SHP77 (cell line): ENCODE measurements around the gene PRKCA.
"Not testable (repeated sequence)": the region's sequence is repeated elsewhere in the genome, so short reads cannot be mapped to it uniquely, and the experiment has no call there.

Experiments
- DNase-seq, 2 experiments: peaks; one replicate each; lab custom pipeline; 2025; lab: John Stamatoyannopoulos, UW

Gene PRKCA

DNA sequence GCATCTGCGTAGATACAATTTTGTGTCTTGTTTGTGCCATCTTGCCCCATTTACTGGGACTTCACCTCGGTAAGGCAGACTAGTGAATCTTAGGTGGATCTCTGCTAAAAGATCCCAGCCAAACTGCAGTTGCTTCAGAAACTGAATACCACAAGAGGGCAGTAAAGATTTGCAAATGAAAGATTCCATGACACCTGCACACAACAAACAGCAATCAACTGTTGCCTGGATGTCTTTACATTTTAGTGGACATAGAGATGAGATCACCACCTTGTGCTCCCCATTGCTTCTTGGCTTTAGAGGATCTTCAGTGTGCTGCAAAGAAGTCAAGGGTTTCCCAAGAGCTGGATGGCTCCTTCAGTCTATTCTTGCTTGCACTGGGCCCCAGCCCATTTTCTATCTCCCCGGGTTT, 413.3 kb downstream of the PRKCA start:
- DNase-seq, result peak; percentile 72 to 77

DNA sequence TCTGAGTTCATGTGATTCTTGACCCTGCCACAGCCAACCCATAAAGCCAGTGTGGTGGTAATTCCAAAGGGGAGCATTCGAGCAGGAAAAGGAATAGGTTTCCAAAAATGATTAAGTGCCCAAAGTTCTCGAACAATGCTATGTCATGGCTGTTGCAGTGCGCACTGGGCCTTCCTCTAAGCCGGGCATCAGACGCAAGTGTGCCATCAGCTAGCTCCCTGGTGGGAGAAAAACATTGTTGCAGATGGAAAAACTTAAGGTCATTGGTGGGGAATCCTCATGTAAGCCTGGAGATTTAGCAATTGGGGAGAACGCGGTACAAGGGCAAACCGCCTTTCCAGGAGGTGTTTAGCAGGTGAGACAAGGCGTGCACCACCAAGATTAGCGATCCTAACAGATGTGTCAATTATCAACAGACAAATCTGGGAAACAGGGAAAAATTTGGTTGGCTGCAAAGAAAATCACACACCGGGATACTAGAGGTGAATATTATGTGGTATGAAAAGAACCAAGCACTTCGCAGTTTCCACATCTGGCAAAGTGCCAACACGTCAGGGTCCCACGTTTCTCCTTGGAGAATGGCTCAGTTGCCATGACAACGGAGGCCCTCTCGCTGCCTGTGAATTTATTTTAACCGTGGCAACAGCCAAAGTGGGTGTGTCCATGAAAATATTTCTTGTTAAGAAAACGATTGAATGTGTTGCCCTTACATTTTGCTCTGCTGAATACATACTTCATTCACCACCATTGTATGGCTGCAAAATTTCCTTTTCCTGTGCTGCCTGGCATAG, 414.0 kb downstream of the PRKCA start:
- no peak for DNase-seq

DNA sequence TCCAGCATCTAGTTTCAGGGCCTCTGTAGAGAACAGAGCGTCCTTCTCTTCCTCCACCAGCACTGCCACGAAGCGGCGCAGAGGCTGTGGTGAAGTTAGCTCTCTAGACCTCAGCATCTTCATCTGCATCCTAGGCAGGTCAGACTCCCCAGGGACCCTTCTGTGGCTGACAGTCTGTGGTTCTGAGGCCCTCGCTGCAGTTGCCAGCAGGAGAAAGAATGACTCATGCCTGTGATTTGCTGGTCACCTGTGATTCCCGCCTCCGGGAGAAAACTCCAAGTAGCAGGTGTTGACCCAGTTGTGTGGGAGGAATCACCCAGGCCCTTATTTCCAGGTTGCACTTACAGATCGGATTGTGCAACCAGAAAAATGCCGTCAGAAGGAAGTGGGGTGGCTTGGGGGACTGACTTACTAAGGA, 415.2 kb downstream of the PRKCA start:
- DNase-seq, result no peak

DNA sequence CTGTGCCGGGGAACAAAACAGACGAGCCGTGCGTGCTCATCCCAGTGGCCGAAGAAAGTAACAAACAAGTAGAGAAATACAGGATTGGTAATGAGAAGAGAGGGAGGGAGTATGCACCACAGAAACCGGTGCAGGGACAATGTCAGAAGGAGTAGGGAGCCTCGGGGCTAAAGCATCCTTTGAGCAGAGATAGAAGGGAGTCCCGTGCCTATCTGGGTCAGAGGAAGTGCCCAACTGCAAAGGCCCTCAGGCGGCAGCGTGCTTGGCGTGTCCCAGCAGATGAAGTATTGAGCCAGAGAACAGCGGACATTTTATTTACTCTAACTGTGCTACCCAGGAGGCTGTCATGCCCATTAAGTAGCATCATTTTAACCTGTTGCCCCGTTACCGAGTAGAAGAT, 417.6 kb downstream of the PRKCA start:
- DNase-seq, result no peak

- no peak for DNase-seq
Observed at GRCh38 chr17:66720567-66720966, 418.2 kb downstream of the PRKCA start.

GRCh38 chr17:66722341-66722740, 419.9 kb downstream of the PRKCA start:
- no peak for DNase-seq

DNA sequence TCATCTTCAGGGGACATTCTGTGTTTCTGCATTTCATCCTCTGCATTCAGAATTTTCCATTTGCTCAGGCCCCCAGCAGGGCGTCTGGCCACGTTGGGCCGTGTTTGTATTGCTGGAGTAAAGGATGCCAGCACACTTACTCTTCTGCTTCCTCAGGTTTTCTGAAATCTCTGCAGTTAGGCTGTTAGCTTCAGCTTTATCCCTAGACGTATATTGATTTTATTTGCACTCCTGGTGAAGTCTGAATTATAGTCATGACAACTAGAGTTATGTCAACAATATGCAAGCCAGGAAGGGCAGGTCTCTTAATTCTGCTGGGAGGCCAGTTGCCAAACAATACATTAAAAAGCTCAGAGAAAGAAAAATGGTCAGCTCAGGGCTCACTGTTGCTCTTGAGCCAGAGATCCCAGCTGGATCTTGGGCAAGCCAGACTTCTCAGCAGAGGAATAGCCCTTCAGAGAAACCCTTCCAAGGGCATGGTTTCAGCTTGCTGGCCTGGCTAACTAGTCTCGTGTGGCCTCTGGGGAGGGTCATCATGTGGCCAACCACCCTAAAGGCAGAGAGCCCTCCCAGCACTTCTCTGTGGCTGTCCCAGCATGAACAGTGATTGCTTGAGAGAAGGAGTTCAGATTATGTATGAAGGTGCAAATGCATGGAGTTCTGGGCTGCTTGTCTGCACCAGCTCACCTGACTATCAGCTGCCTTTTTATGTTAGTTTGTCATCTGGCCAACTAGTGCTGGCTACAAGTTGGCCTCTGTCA, 422.3 kb downstream of the PRKCA start:
- DNase-seq, result no peak

DNA sequence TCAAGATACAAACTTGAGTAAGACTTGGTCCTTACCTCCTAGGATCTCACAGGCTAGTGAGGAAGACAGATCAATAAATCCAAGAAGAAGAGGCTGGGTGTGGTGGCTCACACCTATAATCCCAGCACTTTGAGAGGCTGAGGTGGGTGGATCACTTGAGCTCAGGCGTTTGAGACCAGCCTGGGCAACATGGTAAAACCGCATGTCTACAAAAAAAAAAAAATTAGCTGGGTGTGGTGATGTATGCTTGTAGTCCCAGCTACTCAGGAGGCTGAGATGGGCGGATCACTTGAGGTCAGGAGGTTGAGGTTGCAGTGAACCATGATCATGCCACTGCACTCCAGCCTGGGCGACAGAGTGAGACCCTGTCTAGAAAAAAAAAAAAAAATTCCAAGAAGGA, 423.0 kb downstream of the PRKCA start:
- DNase-seq, result not testable (repeated sequence)

DNA sequence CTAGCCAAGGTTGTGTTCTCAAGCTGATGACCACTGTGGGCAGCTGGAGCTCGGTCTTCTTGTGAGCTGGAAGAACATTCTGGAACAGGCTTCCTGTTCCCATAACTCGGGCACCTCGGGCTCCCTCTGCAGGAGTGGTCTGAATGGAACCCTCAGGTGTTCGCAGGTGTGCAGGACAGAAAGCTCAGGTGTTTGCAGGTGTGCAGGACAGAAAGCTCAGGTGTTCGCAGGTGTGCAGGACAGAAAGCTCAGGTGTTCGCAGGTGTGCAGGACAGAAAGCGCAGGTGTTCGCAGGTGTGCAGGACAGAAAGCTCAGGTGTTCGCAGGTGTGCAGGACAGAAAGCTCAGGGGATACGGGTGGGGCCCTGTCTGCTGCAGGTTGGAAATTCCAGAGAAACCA, 423.5 kb downstream of the PRKCA start:
- DNase-seq, result no peak

DNA sequence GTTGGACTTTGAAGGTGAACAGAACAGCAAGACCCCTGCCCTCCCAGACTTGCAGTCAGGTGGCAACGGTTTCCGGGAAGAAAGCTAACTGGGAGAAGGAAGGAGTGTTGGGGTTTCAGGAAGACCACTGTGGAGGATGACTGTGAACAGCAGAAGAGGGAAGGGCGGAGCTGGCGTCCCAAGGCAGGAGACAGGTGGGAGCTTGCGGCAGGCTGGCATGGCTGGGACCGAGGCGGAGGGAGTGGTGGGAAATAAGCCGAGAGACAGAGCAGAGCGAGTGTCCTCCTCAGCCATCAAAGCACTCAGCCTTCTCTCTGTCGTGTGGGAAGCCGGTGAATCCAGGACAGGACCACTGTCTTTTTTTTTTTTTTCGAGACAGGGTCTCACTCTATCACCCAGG, 424.0 kb downstream of the PRKCA start:
- no peak for DNase-seq

- DNase-seq, result no peak
Observed at GRCh38 chr17:66726846-66727245, 424.4 kb downstream of the PRKCA start.

DNA sequence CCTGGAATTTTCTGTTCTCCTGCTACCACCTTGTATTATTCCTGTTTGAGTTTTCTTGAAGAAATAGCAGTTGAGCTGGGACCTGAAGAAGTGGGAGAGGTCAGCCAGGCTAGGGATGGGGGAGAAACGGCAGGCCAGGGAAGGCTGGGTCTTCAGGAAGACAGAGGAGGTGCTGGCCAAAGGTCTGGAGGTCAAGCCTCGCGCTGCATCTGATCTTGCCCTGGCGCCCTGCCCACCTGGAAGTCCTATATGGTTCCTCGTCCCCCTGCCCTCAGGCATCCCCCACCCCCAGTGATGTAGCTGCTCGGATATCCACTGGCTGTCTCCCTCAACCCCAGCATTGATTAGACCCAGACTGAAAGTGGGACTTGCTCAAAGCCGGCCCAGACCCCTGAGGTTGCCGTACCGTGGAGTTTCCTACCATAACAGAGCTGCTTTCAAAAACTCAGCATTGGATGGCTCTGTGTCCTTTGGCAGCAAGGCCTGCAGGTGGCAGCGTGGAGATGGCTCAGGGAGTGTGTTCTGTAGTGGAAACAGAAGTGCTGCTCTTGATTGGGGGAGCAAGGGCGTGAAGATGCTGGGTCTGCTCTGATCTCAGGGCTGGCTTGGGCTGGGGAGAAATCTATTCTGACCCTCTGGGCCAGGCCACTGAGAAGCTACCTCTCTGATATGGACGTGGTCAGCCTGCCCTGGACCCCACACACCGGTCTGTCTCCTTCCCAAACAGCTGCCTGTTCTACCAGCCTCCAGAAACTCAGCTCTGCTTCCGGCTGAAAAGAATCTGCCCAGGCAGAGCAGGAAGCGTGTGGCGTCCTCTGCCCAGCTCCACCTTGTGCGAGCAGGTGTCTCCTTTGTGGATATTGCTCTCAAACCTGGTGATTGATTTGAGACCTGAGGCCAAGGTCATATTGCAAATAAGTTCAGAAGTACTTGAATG, 425.5 kb downstream of the PRKCA start:
- peak; percentile 79 to 84 for DNase-seq

GRCh38 chr17:66730461-66730923, 428.1 kb downstream of the PRKCA start:
- DNase-seq, result no peak

- no peak for DNase-seq
Observed at GRCh38 chr17:66733759-66734158, 431.3 kb downstream of the PRKCA start.

DNA sequence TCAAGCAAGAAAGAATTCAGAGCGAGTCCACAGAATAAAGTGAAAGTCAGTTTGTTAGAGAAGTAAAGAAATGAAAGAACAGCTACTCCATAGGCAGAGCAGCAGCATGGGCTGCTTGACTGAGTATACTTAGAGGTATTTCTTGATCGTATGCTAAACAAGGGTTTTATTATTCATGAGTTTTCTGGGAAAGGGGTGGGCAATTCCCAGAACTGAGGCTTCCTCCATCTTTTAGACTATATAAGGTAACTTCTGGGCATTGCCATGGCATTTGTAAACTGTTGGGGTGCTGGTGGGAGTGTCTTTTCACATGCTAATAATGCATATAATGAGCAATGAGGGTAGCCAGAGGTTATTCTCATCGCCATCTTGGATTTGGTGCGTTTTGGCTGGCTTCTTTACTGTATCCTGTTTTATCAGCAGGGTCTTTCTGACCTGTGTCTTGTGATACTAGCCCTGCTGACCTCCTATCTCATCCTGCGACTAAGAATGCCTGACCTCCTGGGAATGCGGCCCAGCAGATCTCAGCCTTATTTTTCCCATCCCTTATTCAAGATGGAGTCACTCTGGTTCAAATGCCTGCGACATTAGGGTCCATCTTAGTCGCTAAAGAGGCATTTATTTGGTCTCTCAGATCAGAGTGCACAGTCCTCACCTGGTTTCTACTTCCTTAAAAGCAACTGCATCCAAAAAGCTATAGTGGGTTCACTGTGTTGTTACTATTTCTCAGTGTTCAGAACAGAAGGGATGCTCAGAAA, 432.0 kb downstream of the PRKCA start:
- DNase-seq, result no peak

GRCh38 chr17:66737524-66737923, 435.1 kb downstream of the PRKCA start:
- DNase-seq, result peak; percentile 67 to 75

DNA sequence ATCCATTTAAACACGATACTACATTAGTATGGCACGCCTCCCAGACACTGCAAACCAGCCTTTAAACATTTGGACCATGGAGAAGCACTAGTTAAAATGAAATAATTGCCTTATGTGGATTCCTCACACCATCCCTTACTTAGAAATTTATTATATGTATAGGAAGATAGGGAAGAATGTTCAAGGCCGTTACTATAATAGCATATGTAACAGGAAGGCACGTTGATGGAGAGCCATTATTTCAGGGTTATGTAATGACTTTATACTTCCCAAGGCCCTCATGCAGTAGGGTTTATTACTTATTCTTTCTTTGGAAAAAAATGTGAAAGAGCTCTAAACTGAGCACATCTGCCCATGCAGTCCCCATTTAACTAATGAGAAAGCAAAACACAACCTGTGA, 435.9 kb downstream of the PRKCA start:
- no peak for DNase-seq

GRCh38 chr17:66739553-66739952, 437.1 kb downstream of the PRKCA start:
- DNase-seq, result no peak

DNA sequence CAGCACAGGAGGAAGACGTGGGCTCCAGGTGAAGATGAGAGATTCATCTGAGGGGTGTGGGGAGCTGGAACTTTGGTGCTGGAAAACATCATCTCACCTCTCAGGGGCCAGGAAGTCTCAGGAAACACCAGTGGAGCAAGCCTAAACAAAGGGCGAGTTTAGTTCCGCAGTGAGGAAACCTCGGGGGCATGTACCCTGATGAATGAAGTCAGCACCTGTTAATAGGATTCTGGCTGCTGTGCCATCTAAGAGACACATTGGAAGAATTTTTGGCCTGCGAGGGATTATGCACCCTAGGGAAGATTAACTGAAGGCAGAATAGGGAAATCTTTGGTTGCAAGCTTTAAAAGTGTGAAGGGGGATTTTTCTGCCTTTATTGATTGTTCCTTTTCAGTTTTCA, 437.8 kb downstream of the PRKCA start:
- no peak for DNase-seq

GRCh38 chr17:66743511-66743910, 441.1 kb downstream of the PRKCA start:
- no peak for DNase-seq

- DNase-seq, result no peak
Observed at GRCh38 chr17:66746736-66747135, 444.3 kb downstream of the PRKCA start.
